Fibroblast of skin of back (primary cell): ENCODE data around the gene SERTAD2.

Experiments
- DNase-seq: peaks from one replicate; pipeline ENCODE4 v3.0.0-alpha.2; 2013

Gene SERTAD2

GRCh38 chr2:64672708-64673107 is 19.0 kb upstream of the SERTAD2 start:
- no peak for DNase-seq

- no peak for DNase-seq
These were observed 16.3 kb upstream of the SERTAD2 start for GRCh38 chr2:64670047-64670446.

- DNase-seq: no peak
These were observed 15.6 kb upstream of the SERTAD2 start for GRCh38 chr2:64669288-64669687.

- DNase-seq: no peak
These were observed 14.8 kb upstream of the SERTAD2 start for GRCh38 chr2:64668542-64668941.

GRCh38 chr2:64667535-64667934 is 13.8 kb upstream of the SERTAD2 start:
- no peak for DNase-seq

- DNase-seq: no peak
These were observed 13.2 kb upstream of the SERTAD2 start for GRCh38 chr2:64666810-64667438.

GRCh38 chr2:64665709-64666108 is 12.0 kb upstream of the SERTAD2 start:
- DNase-seq: no peak

- DNase-seq: no peak
These were observed 9.7 kb upstream of the SERTAD2 start for GRCh38 chr2:64663402-64663801.

- peak; percentile 72 for DNase-seq
These were observed 8.0 kb upstream of the SERTAD2 start for GRCh38 chr2:64661741-64662169.

- no peak for DNase-seq
These were observed 5.5 kb upstream of the SERTAD2 start for GRCh38 chr2:64659252-64659651.

- DNase-seq: no peak
These were observed 4.6 kb upstream of the SERTAD2 start for GRCh38 chr2:64658269-64658668.

- DNase-seq: no peak
These were observed 3.7 kb upstream of the SERTAD2 start for GRCh38 chr2:64657411-64657810.

- DNase-seq: no peak
These were observed 2.7 kb upstream of the SERTAD2 start for GRCh38 chr2:64656379-64656778.

GRCh38 chr2:64655873-64656272 is 2.2 kb upstream of the SERTAD2 start:
- DNase-seq: no peak

- peak; percentile 45 for DNase-seq
These were observed 1.4 kb upstream of the SERTAD2 start for GRCh38 chr2:64655018-64655664.

GRCh38 chr2:64654063-64654811 is 524 bp upstream of the SERTAD2 start:
- peak; percentile 95 for DNase-seq

GRCh38 chr2:64652231-64653108 is 1.2 kb downstream of the SERTAD2 start:
- DNase-seq: peak; percentile 54

GRCh38 chr2:64651590-64651989 is 2.1 kb downstream of the SERTAD2 start:
- DNase-seq: no peak

- no peak for DNase-seq
These were observed 2.9 kb downstream of the SERTAD2 start for GRCh38 chr2:64650722-64651338.

GRCh38 chr2:64650296-64650695 is 3.4 kb downstream of the SERTAD2 start:
- DNase-seq: no peak

GRCh38 chr2:64649626-64650025 is 4.1 kb downstream of the SERTAD2 start:
- DNase-seq: no peak

GRCh38 chr2:64649013-64649484 is 4.7 kb downstream of the SERTAD2 start:
- no peak for DNase-seq
